Renal cortical epithelial cell (primary cell): ENCODE measurements around the gene KDM4C. TPM values are rescaled to one million over a fixed set of nuclear protein-coding genes. Genes with fewer than 3 reads are reported as not detected.

Experiments used
- DNase-seq: peaks from one replicate; pipeline ENCODE4 v3.0.0-alpha.2; 2011; ENCODE audit warnings: low read depth
- total RNA-seq: library from RNA; depleted of rRNA; stranded (reverse); fragments of >200 nt; gene quantifications from 2 replicates; pipeline ENCODE4 v1.2.3, GENCODE V29; 2014

Gene KDM4C
- total RNA-seq, 1 donor from 2014 or later = 52.4 TPM

DNA sequence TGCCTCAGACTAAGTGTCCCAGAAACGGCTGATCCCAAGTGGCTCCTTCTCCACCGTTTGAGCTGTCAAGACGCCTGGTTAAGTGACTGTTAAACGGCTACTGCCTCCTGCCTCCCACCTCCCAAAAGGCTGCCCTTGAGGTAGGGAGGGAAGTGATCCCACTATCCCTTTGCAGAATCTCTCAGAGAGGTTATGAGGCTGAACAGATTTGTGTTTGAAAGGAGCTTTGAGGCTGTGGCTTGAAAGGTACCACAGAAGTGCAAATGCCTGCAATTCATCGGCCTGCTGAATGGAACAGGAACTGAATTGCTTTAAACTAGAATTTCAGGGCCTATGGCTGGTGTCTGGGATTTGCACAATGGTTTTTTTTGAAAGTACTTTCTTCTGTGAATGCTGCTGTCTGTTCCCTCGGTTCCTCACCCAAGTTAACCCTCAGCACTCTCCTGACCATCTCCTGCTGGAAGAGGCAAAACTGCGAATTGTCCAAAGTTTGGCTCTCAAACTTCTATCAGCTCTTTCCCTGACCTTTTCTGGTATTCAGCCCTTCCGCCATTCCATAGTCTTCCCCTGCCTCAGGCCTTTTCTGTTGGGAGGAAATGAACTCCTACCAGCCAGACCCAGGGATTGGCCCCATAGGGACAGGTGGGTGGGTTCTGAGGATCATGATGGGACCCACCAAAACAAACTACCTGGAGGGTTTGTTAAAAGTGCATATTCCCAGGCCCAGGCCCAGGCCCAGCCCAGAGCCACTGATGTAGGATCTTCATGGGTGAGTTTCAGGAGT lies 453.3 kb downstream of the KDM4C start:
- no peak for DNase-seq

DNA sequence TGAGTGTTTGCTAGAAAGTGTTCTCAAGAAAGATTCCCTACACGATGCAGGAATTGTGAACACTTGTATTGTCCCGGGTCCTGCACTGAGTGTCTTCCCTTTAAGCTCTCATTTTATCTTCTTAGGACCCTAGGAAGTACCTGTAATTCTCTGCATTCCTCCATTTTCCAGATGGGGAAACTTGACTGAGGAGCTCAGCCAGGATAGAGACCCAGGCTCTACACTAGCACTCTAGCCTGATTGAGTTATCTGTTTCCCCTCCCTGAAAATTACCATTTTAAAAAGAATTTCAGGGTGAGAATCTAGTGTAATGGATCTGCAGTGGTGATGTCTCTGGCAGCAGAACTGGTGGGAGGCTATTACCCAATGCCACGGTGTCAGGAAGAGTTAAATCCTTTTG lies 453.9 kb downstream of the KDM4C start:
- DNase-seq = no peak

DNA sequence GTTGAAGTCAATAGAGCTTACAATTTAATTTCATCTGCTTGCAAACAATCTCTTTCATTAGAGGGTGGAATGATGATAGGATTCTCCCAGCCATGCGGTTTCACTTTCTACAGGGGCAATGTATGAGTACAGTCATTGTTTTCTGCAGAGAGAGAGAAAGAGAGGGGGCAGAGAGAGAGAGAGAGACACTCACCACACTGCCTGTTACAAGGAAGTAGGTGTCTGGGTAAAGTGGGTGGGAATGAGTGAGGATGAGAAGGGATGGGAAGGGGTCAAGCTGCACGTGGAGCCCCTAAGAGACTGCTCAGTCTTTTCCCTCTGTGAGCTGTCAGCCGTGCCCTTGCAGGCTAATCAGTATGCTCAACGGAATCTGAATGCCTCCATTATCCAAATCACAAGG lies 454.3 kb downstream of the KDM4C start:
- peak; percentile 39 for DNase-seq

DNA sequence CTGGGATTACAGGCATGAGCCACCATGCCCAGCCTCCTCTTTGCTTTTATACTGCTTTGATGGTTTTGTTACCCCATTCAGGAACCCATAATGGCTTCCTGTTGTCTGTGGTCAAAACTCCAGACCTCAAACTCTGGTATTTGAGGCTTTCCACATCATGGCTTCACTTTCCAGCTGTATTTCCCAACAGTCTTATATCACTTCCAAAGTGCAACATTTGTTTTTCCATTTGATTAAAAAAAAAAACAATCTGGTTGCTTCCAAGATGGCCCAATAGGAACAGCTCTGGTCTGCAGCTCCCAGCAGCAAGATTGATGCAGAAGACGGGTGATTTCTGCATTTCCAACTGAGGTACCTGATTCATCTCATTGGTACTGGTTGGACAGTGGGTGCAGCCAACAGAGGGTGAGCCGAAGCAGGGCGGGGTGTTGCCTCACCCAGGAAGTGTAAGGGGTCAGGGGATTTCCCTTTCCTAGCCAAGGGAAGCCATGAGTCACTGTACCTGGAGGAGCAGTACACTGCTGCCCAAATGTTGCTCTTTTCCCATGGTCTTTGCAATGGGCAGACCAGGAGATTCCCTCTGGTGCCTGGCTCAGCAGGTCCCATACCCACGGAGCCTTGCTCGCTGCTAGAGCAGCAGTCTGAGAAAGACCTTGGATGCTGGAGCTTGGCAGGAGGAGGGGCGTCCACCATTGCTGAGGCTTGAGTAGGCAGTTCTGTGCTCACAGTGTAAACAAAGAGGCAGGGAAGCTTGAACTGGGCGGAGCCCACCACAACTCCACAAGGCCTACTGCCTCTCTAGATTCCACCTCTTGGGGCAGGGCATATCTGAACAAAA lies 458.4 kb downstream of the KDM4C start:
- DNase-seq = peak; percentile 84

DNA sequence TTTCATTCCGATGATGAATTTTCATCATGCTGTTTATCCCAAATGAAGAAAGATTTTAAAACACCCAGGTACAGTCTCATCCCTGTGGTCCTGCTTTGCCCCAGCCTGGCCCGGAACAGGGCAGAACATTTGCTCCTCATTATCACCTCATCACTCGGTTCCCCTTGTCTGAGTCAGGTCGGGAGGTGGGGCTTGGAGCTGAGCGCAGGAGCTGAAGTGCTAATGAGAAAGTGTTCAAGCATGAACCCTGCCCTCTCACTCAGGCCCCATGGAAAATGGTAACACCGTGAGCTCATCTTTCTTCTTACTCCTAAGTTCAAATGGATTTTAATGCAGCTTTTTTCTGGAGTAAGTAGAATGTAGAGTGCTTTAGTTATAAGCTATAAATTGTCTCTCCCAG lies 466.2 kb downstream of the KDM4C start:
- DNase-seq = peak; percentile 67

Other genes with a start within 250 kb of the KDM4C start
- gene GLDC, start 112.2 kb upstream of the KDM4C start, total RNA-seq = 129 and 177 TPM in 2 replicates